Myocyte (in vitro differentiated cells): ENCODE measurements around the gene CHRM1. TPM values are rescaled to one million over a fixed set of nuclear protein-coding genes. Genes with fewer than 3 reads are reported as not detected.

Experiments used
- DNase-seq: peaks from one replicate; pipeline ENCODE4 v3.0.0-alpha.2; 2012; ENCODE audit warnings: low read depth
- total RNA-seq: library from RNA; depleted of rRNA; stranded (reverse); fragments of >200 nt; gene quantifications from 2 replicates; pipeline ENCODE4 v1.2.3, GENCODE V29; 2014

CHRM1 gene
- total RNA-seq, 1 donor from 2014 or later: not detected

- peak; percentile 86 for DNase-seq
Observed at GRCh38 chr11:62905927-62906531, 15.1 kb downstream of the CHRM1 start.

DNA sequence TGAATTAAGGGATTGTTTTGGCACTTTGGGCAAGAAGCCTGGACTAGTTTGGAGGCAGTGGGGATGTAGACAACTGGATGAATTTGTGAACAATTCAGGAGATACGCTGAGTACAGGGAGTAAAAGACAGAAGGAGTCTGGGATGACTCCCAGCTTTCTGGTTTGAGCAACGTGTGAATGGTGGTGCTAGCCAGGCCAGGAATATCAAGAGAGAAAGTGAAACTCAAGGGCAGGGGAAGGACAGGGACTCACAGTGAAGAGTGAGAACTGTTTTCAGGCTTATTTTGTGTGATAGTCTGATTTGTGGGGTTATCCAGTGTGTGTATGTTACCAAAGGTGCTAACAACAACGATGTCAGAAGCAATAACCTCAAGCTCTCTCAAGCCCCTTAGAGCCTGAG, 15.9 kb downstream of the CHRM1 start:
- no peak for DNase-seq

GRCh38 chr11:62902932-62903331, 18.2 kb downstream of the CHRM1 start:
- DNase-seq: no peak

DNA sequence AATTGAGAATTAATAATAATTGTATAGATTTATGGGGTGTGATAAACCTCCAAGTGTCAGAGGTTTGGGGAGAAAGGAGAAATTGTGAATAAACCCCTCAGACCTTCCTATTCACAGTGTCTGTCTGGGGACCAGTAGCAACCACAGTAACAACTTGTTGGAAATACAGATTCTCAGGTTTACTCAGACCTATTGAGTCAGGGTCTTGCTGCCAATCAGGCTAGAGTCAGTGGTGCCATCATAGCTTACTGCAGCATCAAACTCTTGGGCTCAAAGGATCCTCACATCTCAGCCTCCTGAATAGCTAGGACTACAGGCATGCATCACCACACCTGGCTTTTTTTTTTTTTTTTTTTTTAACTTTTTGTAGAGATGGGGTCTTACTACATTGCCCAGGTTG, 23.1 kb downstream of the CHRM1 start:
- DNase-seq: no peak

DNA sequence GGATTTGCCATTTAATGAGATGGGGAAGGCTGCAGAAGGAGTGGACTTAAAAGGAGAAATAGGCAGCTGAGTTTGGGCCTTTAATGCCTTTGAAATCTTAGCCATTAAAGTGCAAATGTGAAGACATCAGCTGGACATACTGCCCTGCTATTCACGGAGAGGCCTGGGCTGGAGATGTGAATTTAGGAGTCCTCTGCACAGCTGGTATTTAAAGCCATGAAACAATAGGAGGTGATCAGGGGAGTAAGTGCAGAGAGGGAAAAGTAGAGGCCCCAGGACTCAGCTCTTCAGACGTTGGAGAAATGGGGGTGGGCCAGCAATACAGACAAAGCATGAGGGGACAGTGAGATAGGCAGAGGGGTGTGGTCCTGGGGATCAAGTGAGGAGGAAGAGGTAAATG, 23.9 kb downstream of the CHRM1 start:
- DNase-seq: no peak

GRCh38 chr11:62896049-62896448, 25.1 kb downstream of the CHRM1 start:
- no peak for DNase-seq

DNA sequence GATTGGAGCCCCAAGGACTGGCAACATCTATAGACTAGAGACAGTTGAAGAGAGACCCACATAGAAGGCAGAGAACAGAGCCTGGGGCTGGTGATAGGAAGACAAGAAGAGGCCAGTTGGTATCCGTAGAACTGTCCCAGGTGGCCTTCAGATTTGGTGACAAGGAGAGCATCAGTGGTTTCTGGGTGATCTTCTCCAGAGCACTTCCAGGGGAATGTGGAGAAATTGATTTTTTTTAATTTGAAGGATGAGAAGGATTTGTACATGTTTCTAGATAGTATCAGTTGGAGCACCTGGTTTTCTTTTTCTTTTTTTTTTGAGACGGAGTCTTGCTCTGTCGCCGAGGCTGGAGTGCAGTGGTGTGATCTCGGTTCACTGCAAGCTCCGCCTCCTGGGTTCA, 25.7 kb downstream of the CHRM1 start:
- DNase-seq: no peak

DNA sequence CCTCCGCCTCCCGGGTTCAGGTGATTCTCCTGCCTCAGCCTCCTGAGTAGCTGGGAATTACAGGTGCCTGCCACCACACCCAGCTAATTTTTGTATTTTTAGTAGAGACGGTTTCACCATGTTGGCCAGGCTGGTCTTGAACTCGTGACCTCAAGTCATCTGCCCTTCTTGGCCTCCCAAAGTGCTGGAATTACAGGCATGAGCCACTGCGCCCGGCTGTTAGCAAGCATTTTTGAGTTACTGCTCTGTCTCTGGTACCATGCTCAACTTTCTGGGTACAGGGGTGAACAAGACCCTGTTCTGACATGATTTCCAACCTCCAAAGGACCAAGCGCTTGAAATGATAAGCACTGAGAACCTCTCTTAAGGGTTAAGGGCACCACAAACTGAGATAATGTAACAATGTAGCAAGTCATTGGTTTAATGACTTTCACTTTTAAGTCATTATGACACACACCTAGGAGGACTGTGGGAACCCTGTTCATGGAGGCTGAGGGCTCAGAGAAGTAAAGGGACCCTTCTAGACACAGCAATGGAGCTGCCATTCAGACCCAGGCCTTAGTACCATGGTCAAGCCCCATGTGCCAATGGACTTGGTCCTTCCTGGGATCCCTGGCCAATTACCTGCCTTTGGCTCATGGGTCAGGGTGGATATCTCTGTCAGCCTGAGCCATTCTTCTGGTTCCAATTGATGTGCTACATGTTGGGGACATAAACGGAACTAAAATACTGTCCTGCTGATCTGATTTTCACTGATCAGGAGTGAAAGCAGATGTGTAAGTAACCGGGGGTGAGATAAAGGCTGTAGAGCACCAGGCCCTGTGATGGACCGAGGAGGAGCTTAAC, 28.9 kb downstream of the CHRM1 start:
- no peak for DNase-seq

- DNase-seq: peak; percentile 37
Observed at GRCh38 chr11:62889484-62890437, 31.4 kb downstream of the CHRM1 start.

DNA sequence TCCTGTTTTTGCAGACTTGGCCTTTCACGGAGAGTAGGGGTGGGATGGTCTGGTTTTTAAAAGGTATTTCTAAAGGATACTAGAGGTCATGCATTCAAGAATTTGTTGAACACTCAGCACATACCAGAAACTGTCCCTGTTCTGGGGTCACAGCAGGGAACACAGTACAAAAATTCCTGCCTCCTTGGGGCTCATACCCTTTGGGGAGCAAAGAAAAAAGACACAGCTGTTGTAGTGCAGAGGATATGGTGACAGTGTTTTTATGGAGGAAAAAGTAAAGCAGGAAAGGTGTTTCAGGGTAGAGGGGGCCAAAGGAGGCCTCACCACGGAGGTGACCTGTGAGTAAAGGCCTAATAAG, 32.1 kb downstream of the CHRM1 start:
- DNase-seq: no peak

DNA sequence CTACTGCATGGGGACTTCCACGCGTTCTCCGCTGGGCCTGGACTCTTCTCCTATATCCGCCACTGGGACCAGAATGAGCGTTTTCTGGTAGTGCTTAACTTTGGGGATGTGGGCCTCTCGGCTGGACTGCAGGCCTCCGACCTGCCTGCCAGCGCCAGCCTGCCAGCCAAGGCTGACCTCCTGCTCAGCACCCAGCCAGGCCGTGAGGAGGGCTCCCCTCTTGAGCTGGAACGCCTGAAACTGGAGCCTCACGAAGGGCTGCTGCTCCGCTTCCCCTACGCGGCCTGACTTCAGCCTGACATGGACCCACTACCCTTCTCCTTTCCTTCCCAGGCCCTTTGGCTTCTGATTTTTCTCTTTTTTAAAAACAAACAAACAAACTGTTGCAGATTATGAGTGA, 32.8 kb downstream of the CHRM1 start:
- DNase-seq: no peak

DNA sequence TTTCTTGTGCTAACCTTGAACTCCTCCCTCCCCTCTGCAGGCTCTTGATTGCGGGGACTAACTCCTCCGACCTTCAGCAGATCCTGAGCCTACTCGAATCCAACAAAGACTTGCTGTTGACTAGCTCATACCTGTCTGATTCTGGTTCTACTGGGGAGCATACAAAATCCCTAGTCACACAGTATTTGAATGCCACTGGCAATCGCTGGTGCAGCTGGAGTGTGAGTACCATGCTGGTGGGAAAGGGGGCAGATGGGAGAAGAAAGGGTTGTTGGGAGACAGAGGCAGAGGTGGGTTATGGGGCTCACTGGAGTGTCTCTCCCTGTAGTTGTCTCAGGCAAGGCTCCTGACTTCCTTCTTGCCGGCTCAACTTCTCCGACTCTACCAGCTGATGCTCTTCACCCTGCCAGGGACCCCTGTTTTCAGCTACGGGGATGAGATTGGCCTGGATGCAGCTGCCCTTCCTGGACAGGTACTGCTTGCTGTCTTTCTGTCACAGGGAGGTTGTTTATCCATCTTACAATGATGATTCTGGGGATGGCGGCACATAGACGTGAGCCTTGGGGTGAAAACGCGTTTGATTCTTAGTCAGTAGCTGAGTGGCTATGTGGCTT, 35.9 kb downstream of the CHRM1 start:
- no peak for DNase-seq

GRCh38 chr11:62883673-62884072, 37.5 kb downstream of the CHRM1 start:
- no peak for DNase-seq

- no peak for DNase-seq
Observed at GRCh38 chr11:62882788-62883501, 38.2 kb downstream of the CHRM1 start.

GRCh38 chr11:62882431-62882749, 38.8 kb downstream of the CHRM1 start:
- DNase-seq: no peak

DNA sequence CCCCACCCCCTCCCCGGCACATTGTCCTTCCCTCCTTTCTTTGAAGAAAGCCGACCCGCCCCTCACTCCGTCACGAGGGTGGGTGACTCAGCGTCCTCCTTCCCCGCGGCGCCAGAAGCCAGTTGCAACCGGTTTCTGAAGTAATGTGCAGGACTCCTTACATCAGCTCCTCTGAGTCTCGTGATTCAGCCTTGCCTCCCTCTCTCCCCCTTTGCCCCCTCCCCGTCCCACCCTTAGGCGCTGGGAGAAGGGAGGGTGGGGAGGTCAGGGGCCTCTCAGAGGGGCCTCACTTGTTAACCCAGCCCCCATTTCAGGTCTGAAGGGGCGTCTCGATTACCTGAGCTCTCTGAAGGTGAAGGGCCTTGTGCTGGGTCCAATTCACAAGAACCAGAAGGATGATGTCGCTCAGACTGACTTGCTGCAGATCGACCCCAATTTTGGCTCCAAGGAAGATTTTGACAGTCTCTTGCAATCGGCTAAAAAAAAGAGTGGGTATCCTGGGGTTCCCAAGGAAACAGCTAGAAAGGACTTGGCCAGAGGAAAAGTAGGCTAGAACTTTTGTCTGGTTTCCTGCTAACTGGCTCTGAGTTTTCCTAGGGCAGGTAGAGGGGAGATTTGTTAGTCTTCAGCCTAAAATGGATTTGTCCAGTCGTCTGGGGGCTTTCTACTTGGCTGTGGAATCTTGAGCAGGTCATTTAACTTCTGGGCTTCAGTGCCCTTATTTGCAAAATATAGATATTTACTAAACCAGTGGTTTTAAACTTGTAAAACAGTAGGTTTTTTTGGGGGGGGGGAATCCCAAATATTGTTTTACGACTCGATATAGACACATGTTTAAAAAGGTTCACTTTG, 39.4 kb downstream of the CHRM1 start:
- DNase-seq: peak; percentile 96

GRCh38 chr11:62880803-62881578, 40.2 kb downstream of the CHRM1 start, which contains the start of gene SLC3A2:
Gene SLC3A2 (plus strand): TSS chr11:62880896. CDS start chr11:62881024, 128 bp downstream.
- DNase-seq: peak; percentile 87

DNA sequence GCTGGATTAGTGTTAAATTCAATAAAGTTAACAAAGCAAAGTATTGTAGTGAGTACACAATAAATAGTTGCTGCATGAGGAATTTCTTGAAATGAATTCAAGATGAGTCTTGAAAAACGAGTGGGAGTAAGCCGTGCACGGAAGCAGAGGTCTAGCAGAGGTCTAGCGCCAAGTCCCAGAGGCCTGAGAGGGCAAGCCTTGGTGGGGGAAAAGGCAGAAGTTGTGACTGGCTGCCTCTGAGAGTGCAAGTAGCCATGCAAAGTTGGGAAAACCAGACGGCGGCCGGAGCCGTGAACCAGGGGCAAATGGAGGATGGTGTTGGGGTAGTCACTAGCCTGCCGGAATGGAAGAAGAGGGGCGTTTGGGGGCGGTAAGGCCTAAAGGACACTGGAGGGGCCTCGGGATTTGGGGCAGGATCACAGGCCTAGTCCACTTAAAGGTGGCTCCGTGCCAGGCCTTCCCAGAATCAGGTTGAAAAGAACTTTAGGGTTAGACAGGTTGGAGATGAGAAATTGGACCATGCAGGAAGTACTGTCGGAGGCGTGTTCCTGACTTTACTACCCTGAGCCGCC, 40.8 kb downstream of the CHRM1 start:
- peak; percentile 68 for DNase-seq
